GM21526 (cell line): Measurements from ENCODE around the gene FSTL5.
"Not testable (repeated sequence)": the region's sequence is repeated elsewhere in the genome, so short reads cannot be mapped to it uniquely, and the experiment has no call there.

Experiments used
- ATAC-seq: cut with Tn5 transposase; IDR thresholded peaks from one replicate; pipeline ENCODE4 v1.9.1; 2021; ENCODE audit warnings: moderate library complexity; ENCODE audit not compliant: unreplicated experiment, low FRiP score

FSTL5 gene

GRCh38 chr4:162163892-162164759, at the start of gene FSTL5:
Gene FSTL5, minus strand, starts transcription at chr4:162164000. Its CDS starts 52,604 bp downstream, at chr4:162111396.
- ATAC-seq, result peak; percentile 67

DNA sequence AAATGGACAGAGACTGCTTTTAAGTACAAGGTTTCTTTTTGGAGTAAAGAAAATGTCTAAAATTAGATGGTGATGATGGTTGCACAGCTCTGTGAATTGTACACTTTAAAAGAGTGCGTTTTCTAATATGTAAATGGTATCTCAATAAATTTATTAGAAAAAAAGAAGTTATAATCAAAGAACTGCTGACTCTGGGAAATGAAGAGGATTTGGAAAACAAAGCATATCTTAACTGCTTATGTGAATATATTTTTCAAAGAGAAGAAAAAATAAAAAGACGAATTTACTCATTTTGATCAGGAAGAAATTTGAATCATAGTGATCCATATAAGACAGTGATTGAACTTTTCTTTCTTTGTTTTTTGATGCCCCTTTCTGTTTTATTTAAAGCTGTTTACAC, 45.9 kb upstream of the FSTL5 start:
- no peak for ATAC-seq

GRCh38 chr4:162203478-162203877, 39.7 kb upstream of the FSTL5 start:
- not testable (repeated sequence) for ATAC-seq

GRCh38 chr4:162201673-162202072, 37.9 kb upstream of the FSTL5 start:
- ATAC-seq, result no peak

DNA sequence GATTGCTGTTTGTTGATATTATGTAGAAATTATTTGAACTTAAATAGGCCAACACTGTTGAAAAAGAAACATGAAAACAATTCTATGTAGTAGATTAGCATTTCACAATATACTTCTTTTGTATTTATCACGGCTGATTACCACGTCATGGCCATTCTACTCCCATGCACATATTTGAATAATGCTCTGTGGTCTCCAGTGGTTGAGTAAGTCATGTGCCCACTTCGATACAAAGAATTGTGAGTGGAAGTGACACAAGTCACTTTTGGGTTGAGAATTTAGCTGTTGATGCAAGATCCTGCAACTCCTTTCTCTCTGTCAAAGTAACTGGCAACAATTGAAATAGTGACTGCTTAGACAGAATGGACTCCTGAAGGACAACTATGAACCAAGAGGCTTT, 6.7 kb upstream of the FSTL5 start:
- ATAC-seq, result no peak

DNA sequence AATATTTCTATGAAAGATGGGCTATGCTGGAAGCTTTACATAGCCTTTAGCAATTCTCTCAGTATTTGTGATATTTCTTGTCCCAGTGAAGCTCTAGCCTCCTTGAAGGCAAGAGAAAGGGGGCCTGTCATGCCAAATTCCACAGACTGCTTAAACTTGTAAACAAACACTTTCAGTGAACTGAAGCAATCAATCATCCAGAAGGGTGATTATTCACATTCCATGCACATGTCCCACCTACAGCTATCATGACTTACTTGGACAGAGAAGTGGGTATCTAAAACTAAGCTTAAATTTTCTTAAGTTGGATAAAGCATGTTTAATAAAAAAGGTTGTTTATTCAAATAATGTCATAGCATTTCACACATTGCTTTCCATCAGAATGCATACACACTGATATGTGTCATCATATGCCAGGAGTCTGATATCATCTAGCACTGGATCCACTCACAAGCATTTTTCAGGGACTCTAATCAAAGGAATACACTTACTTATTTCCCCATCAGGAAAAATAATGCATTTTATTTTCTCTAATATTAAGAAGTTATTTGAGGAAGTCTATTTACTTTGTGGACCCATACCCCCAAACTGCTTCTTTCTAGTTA, 1.2 kb upstream of the FSTL5 start:
- no peak for ATAC-seq

DNA sequence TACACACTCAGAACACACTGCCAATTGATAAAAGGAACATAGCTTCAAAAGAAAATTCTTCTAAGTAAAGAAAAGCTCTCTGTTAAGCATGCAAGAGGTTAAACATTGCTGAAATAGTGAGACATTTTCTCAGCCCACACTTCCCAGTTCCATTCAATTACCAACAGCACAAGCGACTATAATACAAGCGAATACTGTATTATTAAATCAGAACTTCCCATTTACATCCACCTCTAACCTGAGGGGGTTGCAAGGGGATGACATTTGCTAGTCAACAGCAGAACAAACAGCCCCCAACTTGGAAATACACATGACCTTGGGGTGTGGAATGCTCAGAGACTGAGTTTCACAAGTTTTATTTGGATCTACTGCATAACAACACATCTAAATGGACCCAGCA, 1.1 kb downstream of the FSTL5 start:
- ATAC-seq, result no peak

DNA sequence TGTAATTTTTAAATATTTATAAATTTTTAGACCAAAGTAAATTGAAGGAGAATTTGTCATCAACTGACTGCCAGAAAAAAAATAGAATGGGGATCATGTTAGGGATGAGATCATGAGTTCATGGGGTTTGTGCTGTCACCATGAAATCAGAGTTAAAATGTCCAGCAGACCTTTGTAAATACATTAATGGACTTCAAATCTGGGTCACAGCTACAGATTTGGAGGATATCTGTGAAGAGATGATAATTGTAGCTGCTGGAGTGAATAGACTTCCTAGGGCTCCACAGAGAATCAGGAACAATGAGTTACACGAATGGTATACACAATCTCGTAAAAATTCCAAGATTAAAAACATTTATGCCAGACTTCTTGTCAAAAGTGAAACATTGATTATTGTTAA, 6.6 kb downstream of the FSTL5 start:
- ATAC-seq, result no peak

DNA sequence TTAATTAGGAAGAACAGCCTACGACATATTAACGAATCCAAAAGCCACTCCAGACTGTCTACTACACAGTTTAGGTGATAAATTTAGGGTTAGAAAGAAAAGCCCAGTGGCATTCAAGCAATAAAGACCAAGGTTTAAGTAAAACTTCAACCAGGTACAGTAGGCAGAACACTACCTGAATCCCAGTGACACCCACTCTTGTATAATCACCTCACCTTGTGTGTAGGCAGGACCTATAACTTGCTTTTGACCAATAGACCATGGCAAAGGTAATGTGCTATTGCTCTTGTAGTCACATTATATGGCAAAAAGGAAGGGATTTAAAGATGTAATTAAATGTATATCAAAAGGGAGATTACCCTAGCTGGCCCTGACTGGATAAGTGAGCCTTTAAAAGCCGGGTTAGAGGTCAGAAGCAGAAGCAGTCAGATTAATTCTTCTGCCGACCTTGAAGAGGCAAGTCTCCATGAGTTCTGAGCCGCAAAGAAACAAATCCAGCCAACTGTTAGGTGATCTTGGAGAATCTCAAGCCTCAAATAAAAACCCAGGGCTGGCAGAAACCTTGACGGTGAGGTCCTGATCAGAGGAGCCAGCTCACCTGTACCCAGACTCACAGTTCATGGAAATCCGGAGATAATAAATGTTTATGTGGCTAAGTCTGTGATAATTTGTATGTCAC, 8.8 kb downstream of the FSTL5 start:
- ATAC-seq, result no peak

DNA sequence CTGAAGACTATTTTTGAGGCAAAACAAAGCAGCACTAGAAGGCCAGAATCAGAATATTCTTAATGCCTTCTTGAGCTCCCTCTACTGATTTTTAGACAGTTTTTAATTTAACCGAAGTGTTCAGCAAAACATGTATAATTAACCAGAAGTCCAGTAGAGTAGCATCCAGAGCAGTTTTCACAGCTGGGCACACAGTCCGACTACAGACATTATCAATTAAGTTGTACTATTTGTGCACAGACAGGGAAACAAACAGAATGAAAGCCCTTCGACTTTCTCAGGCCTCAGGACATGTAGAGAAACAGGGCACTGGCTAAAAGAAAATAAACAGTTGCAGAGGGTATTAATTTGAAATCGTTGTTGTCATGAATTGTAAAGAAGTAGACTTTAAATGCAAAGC, 11.9 kb downstream of the FSTL5 start:
- no peak for ATAC-seq

GRCh38 chr4:162151386-162151785, 12.4 kb downstream of the FSTL5 start:
- no peak for ATAC-seq

GRCh38 chr4:162149644-162150043, 14.2 kb downstream of the FSTL5 start:
- ATAC-seq, result no peak

- no peak for ATAC-seq
Observed at GRCh38 chr4:162140051-162140683, 23.6 kb downstream of the FSTL5 start.

- no peak for ATAC-seq
Observed at GRCh38 chr4:162139412-162139811, 24.4 kb downstream of the FSTL5 start.

DNA sequence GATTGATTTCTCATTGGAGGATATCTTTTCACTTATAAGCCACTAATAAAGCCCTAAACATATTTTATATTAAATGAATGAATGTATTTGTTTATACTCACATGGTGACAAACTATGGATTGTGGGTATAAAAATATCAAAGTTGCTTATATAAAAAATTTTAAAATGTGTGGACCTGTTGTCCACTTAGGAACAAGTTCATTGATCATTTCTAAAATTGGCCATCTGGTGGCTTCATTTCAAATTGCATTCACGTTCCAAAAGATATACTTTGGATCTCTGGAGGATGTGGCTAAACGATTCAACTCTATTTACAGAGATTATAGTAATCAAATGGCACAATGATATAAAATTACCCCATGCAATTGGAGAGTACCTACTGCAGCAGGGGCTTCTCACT, 32.5 kb downstream of the FSTL5 start:
- ATAC-seq, result no peak

- no peak for ATAC-seq
Observed at GRCh38 chr4:162126729-162127128, 37.1 kb downstream of the FSTL5 start.

DNA sequence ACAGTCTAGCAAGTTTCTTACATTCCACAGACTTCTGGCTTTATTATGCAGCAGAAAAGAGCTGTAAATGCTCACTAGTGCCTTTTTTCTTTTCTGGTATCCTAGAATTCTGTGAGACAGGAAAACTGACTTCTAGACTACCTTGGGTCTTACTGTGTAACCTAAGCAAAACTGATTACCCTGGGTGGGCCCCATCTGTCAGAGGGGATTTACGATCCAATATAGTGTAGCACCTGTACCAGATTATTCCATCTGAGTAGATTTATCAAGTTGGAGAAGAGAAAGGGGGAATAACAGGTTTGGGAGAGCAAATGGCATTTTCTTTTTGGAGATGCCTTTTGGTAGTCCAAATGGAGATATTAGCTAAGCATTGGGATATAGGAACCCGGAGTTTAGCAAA, 46.7 kb downstream of the FSTL5 start:
- ATAC-seq, result no peak

DNA sequence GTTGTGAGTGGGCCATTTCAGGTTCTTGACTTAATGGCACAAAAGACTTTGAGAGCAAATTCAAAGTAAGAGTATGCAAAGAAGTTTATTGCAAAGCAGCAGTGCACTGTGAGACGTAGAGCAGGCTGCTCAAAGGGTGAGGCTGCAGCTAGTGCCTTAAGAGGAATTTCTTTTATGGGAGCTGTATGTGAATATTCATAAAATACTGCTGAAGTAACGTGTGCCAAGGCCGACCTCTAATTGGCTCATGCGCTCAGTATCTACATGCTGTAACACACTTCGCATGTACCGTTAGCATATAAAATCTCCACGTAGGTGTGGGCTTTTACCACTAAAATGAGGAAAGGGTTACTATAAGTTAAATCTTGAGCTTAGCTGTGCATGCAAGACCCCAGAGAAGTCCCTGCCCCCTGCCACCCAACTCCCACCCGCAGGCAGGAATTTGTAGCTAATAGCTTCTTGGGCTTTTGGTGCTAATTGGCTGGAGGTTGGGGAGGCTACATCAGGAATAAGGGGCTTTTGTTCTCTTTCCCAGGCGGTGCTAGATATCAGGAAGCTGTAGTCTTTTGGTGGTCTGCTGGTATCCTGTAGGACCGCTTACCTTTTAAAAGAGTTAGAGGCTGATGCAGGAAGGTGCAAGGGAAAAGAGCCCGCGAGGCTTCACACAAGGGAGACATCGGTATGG, 47.6 kb downstream of the FSTL5 start:
- no peak for ATAC-seq

DNA sequence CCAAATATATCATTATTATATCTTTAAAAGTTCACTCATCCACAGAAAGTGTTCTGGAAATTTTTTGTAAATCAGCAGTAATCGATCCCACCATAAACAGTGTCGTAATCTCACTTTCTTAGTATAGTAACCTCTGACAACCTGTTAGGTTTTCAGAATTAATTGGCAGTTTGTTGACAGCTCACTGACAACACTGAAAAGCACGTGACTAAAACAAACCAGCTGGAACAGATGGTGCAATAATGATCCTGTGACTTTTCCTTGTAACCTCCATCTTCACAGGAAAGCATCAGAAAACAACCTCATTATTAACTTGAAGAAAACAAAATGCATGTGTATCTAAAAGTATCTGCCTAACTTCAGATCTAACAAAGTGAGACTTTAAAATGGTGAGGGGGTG, 48.5 kb downstream of the FSTL5 start:
- no peak for ATAC-seq

GRCh38 chr4:162111078-162111477, 52.7 kb downstream of the FSTL5 start:
- ATAC-seq, result no peak
